Measurements from ENCODE around the gene SLC25A28. TPM values are rescaled to one million over a fixed set of nuclear protein-coding genes. Genes with fewer than 3 reads are reported as not detected.
"Not testable (repeated sequence)": the region's sequence is repeated elsewhere in the genome, so short reads cannot be mapped to it uniquely, and the experiment has no call there.

The SLC25A28 gene
- total RNA-seq, 1 experiment from 2014 or later = 42.8 TPM

- ATAC-seq = no peak
- no TSS peak for BruUV-seq (replicated peaks)
- no peaks in the 10 kb centered on the region for H3K9me3 ChIP-seq (ENCODE audit: control insufficient read depth, insufficient read depth, low read depth, low read length)
- intact Hi-C loops (cut with micrococcal nuclease; ENCODE audit: unreplicated experiment) = no loop called here
- CTCF ChIA-PET = no interaction called here
- no peaks in the 10 kb centered on the region for H3K36me3 ChIP-seq (ENCODE audit: control insufficient read depth, insufficient read depth, low read length)
- in situ Hi-C loops (cut with HindIII; ENCODE audit: low pct_unique_long_range_greater_than_20kb, low sequenced_read_pairs) = no loop called here
- no peak overlapping the region for H3K27ac ChIP-seq (ENCODE audit: low read length)
- TF ChIP-seq REST (IDR thresholded peaks at IDR 0.05; ENCODE audit: insufficient read depth in 1 of 2, low read depth in 2 of 2, low read length in 1 of 2) (no peak), CTCF (IDR thresholded peaks at IDR 0.05) (no peak), SIN3A (IDR thresholded peaks at IDR 0.05; ENCODE audit: borderline replicate concordance, insufficient read depth, low read depth, low read length) (no peak), TCF7L2 (IDR thresholded peaks at IDR 0.05; ENCODE audit: low read depth, low read length) (no peak)
- POLR2A ChIA-PET = no interaction called here
- H3K4me3 ChIP-seq (ENCODE audit: low read depth in 2 of 2, low read length in 2 of 2) = no peak overlapping the region
- H3K4me1 ChIP-seq (ENCODE audit: control insufficient read depth, insufficient read depth, low read length) = no peaks in the 10 kb centered on the region
- no peak for DNase-seq (ENCODE audit: low read depth, low spot score)
- H3K27me3 ChIP-seq (ENCODE audit: control insufficient read depth, insufficient read depth, low read length) = no peaks in the 10 kb centered on the region; the same call in 1 of the 2 replicates
Measured at GRCh38 chr10:99629625-99629978, 9.4 kb upstream of the SLC25A28 start.

GRCh38 chr10:99628923-99629624 lies 8.8 kb upstream of the SLC25A28 start:
- Histone ChIP-seq H3K4me1 (ENCODE audit: control insufficient read depth, insufficient read depth, low read length) (no peaks in the 10 kb centered on the region), H3K9me3 (ENCODE audit: control insufficient read depth, insufficient read depth, low read depth, low read length) (no peaks in the 10 kb centered on the region), H3K4me3 (ENCODE audit: low read depth in 2 of 2, low read length in 2 of 2) (no peak overlapping the region), H3K36me3 (ENCODE audit: control insufficient read depth, insufficient read depth, low read length) (no peaks in the 10 kb centered on the region), H3K27ac (ENCODE audit: low read length) (no peak overlapping the region), H3K27me3 (ENCODE audit: control insufficient read depth, insufficient read depth, low read length) (no peaks in the 10 kb centered on the region)
- in situ Hi-C loops (cut with HindIII; ENCODE audit: low pct_unique_long_range_greater_than_20kb, low sequenced_read_pairs) (no loop called here), intact Hi-C loops (cut with micrococcal nuclease; ENCODE audit: unreplicated experiment) (no loop called here)
- no peak for DNase-seq (ENCODE audit: low read depth, low spot score)
- POLR2A ChIA-PET = no interaction called here
- ATAC-seq = no peak
- TF ChIP-seq SIN3A (IDR thresholded peaks at IDR 0.05; ENCODE audit: borderline replicate concordance, insufficient read depth, low read depth, low read length) (no peak), REST (IDR thresholded peaks at IDR 0.05; ENCODE audit: insufficient read depth in 1 of 2, low read depth in 2 of 2, low read length in 1 of 2) (no peak), CTCF (IDR thresholded peaks at IDR 0.05) (no peak), TCF7L2 (IDR thresholded peaks at IDR 0.05; ENCODE audit: low read depth, low read length) (no peak), POLR2AphosphoS5 (IDR thresholded peaks at IDR 0.05; ENCODE audit: low read depth, low read length) (no peak)
- CTCF ChIA-PET = no interaction called here
- BruUV-seq (replicated peaks) = no TSS peak

- H3K27me3 ChIP-seq (ENCODE audit: control insufficient read depth, insufficient read depth, low read length); CTCF ChIA-PET; H3K4me1 ChIP-seq (ENCODE audit: control insufficient read depth, insufficient read depth, low read length); BruUV-seq (replicated peaks); H3K27ac ChIP-seq (ENCODE audit: low read length); H3K36me3 ChIP-seq (ENCODE audit: control insufficient read depth, insufficient read depth, low read length); POLR2A ChIA-PET; H3K4me3 ChIP-seq (ENCODE audit: low read depth in 2 of 2, low read length in 2 of 2); ATAC-seq; in situ Hi-C loops (cut with HindIII; ENCODE audit: low pct_unique_long_range_greater_than_20kb, low sequenced_read_pairs); H3K9me3 ChIP-seq (ENCODE audit: control insufficient read depth, insufficient read depth, low read depth, low read length); DNase-seq (ENCODE audit: low read depth, low spot score); intact Hi-C loops (cut with micrococcal nuclease; ENCODE audit: unreplicated experiment): not testable (repeated sequence)
Measured at GRCh38 chr10:99625124-99625523, 4.9 kb upstream of the SLC25A28 start.

Data from Panc1 (cell line).